ENCODE measurements around the gene EVC2. TPM values are rescaled to one million over a fixed set of nuclear protein-coding genes. Genes with fewer than 3 reads are reported as not detected.

EVC2 gene
- total RNA-seq, 1 donor from 2014 or later, result 9.3 TPM

DNA sequence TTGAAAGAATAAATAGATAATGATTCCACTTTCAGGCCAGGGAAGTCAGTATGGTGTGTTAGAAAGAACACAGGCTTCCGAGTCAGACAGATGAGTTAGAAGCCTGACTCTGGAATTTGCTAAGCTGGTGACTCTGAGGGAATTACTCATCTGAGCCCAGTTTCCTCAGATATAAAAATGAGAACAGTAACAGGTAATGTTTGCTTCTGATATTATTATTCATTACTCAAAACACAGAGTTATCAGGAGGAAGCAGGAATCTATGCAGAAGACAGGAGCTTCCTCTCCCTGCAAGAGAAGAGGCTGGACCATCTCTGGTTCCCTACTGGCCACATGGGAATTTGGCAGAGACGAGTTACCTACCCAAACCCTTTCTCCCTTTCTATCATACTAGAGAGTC is 163.1 kb downstream of the EVC2 start:
- DNase-seq (ENCODE audit: low read depth), result no peak
- H3K4me3 ChIP-seq (ENCODE audit: low read depth, low read length), result no peak overlapping the region
- TF ChIP-seq CTCF (conservative IDR thresholded peaks at IDR 0.05; ENCODE audit: low read depth, low read length), result no peak

- no peak overlapping the region for H3K4me3 ChIP-seq (ENCODE audit: low read depth, low read length)
- no peak for TF ChIP-seq CTCF (conservative IDR thresholded peaks at IDR 0.05; ENCODE audit: low read depth, low read length)
- no peak for DNase-seq (ENCODE audit: low read depth)
Measured at GRCh38 chr4:5544762-5545161, 163.6 kb downstream of the EVC2 start.

DNA sequence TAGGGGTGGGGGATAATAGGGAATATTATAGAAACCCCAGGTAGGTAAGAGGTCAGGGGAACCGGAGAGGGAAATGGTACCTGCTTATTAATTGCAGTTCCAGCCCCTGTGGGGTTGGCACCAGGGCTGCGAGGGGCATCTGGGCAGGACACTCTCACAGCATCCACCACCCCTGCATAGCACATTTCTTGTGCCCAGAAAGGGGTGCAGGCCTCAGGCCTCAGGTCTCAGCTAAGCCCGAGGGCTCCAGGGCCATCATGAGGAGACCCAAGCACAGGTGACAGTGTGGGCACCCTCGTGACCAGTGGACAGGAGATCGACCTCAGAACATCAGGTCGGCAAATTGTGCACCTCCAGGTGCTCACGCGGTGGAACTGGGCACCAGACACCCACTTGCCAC is 164.7 kb downstream of the EVC2 start:
- H3K4me3 ChIP-seq (ENCODE audit: low read depth, low read length), result no peak overlapping the region
- no peak for TF ChIP-seq CTCF (conservative IDR thresholded peaks at IDR 0.05; ENCODE audit: low read depth, low read length)
- DNase-seq (ENCODE audit: low read depth), result no peak

DNA sequence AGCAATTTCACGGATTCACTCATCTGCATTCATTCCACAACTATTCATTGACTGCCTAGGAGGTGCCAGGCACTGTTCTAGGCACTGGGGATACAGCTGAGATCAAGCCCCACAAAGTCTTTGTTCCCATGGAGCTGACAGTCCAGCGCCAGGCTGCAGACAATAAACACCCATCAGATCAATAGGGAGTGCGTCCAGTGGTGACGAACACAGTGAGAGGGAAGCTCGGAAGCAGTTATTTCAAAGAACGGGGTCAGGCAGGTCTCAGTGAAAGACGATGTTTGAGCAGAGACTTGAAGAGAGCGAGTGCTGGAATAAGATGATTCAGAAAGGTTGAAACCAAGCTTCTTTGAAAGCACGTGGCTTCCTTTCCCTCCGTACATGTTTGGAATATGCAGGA is 167.2 kb downstream of the EVC2 start:
- no peak for DNase-seq (ENCODE audit: low read depth)
- no peak for TF ChIP-seq CTCF (conservative IDR thresholded peaks at IDR 0.05; ENCODE audit: low read depth, low read length)

DNA sequence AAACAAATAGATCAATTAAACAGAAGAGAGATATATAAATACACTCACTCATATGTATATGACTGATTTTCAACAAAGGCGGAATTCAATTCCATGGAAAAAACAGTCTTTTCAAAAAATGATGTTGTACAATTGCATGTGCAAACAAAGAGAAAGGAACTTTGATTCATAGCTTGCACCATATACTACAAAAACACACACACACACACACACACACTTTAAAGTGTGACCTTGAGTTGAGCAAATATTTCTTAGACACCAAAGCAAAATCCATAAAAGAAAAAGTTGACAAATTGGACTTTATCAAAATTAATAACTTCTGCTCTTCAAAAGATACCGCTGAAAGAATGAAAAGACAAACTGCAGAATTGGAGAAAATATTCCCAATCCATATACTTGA is 168.8 kb downstream of the EVC2 start:
- no peak for TF ChIP-seq CTCF (conservative IDR thresholded peaks at IDR 0.05; ENCODE audit: low read depth, low read length)
- DNase-seq (ENCODE audit: low read depth), result no peak

More for the DNA sequence above, 167.2 kb downstream of the EVC2 start:
- H3K4me3 ChIP-seq (ENCODE audit: low read depth, low read length), result no peak overlapping the region

DNA sequence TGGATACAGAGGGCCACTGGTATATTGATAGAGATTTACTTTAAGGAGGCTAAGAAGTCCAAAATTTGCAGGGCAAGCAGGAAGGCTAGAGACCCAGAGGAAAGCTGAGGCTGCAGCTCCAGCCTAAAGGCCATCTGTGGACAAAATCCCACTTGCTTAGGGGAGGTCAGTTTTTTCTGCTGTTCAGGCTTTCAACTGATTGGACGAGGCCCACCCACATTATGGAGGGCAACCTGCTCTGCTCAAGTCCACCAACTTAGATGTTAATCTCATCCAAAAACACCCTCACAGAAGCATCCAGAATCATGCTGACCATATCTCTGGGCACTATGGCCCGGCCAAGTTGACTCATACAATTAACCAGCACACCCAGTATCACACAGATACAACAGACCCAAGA is 176.3 kb downstream of the EVC2 start:
- no peak for DNase-seq (ENCODE audit: low read depth)
- no peak for TF ChIP-seq CTCF (conservative IDR thresholded peaks at IDR 0.05; ENCODE audit: low read depth, low read length)
- H3K4me3 ChIP-seq (ENCODE audit: low read depth, low read length), result no peak overlapping the region

More for the DNA sequence above, 168.8 kb downstream of the EVC2 start:
- no peak overlapping the region for H3K4me3 ChIP-seq (ENCODE audit: low read depth, low read length)

DNA sequence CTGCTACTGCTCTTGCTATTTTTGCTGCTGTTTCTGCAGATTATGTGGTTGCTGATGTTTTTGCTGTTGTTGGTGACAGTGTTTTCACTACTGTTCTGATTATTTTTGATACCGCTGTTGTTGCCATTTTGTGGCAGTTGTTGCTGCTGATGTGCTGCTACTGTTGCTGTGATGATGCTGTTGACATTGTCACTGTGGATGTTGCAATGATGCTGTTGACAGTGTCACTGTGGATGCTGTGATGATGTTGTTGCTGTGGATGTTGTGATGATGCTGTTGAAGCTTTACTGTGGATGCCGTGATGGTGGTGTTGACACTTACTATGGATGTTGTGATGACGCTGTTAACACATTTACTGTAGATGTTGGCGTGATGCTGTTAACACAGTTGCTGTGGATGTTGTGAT is 180.3 kb downstream of the EVC2 start:
- no peak overlapping the region for H3K4me3 ChIP-seq (ENCODE audit: low read depth, low read length)
- DNase-seq (ENCODE audit: low read depth), result no peak
- TF ChIP-seq CTCF (conservative IDR thresholded peaks at IDR 0.05; ENCODE audit: low read depth, low read length), result no peak
